HG03064 (cell line): ENCODE data around the gene LAMC2.
A peak's percentile ranks its signal among the peaks of the same experiment; 100 is the strongest.

Experiments
- ATAC-seq: cut with Tn5 transposase; IDR thresholded peaks from one replicate; pipeline ENCODE4 v1.9.1; 2021; ENCODE audit warnings: low read depth; ENCODE audit not compliant: unreplicated experiment

The LAMC2 gene

DNA sequence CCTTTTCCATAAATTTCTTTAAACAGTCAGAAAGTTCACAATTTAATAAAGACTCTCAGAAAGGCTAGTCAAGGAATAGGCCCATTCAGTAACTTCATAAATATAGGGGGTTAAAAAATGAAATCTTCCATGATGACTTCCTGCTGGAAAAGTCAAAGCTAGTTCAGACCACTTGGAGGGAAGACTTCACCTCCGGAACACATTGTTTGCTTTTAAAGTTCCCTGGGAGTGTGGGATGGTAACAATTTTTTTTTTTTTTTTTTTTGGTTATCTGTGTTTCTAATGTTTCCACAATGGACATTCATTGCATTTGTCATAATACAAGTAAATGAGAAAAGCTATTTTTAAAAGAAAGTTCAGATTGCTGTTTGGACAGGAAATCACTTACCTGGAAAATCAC, 18.4 kb upstream of the LAMC2 start:
- no peak for ATAC-seq

- no peak for ATAC-seq
These were observed 17.8 kb upstream of the LAMC2 start for GRCh38 chr1:183168308-183168707.

DNA sequence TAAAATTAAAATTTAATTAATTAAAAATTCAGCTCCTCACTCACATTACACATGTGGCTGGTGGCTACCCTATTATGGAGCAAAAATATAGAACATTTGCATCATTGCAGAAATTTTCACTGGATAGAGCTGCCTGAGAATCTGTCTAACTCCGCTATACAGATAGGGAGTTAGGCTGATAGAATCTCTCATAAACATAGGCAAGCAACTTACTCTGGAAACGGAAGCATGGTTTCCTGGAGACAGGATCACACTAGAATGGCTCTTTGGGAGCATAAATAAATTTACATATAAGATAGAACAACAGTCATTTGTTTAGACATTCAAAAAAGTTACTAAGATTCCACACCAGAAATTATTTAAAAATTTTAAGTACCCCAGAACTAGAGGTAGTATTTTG, 12.2 kb upstream of the LAMC2 start:
- ATAC-seq, result no peak

DNA sequence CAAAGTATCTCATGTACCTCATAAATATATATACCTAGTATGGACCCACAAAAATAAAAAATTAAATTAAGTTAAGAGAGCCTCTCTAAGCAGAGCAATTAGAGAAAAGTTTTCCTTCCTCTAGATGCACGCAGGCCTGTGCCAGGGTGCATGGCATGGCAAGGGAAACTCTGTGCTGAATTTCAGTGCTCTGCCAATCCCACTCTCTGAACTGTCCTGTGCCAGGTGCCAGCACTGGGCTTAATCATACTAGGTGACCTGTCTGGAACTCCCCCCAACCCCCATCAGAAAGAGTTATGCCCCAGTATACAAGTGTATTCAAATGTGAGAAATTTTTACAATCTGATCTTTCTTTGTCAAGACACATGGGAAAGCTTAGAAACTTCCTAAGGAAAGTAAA, 10.4 kb upstream of the LAMC2 start:
- no peak for ATAC-seq

- ATAC-seq, result no peak
These were observed 7.5 kb upstream of the LAMC2 start for GRCh38 chr1:183178545-183178944.

DNA sequence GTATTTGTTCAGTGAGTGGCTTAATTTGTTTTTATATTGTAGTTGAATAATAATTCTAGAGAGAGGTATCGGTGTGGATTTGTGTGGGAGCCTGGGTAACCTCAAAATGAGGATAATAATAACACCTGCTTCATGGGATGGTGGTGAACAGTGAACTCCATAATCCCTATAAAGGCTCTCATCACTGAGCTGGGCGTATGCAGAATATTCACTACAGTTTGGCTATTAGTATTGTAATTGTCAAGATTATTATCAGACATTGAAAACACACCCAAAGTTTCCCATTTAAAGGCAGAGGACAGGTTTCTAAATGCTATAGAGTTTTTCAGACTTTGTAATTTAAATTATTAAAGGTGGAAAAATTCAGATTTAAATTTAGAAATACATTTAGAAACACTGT, 7.0 kb upstream of the LAMC2 start:
- ATAC-seq, result no peak

DNA sequence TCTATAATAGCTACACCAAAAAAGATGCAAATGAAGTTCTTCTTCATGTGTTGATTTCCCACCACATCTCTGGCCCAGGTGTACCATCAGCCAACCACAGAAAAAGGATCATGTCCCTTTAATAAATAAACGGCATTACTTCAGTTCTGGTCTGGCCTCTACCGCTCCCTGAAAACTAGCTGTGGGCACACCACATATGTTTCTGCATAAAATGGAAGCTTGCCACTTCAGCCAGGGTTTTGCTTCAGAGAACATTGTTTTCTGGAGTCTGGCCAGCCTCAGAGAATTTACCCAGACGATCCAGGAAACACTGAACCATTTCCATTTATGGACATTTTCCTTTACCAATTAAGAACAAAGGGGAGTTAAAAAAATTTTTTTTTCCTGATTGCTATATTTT, 5.8 kb upstream of the LAMC2 start:
- no peak for ATAC-seq

DNA sequence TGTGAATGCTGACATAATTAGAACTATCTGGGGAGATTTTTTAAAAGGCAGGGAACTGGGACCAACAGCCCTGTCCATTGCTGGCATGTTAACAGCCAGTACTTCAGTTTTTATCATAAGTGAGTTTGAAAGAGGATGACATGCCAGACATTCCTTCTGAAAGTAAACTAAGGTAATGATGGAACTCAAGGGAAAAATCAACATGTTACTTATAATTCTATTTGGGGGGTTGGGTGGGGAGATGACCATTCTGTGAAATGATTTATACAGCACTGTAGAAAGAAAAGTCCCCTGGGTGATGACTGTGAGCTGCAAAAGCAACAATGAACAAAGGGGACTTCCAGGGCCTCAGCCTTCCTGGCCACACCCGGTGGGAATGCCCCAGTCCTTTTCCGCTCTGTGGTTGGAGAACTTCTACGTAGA, 5.4 kb upstream of the LAMC2 start:
- ATAC-seq, result peak; percentile 78

- no peak for ATAC-seq
These were observed 777 bp downstream of the LAMC2 start for GRCh38 chr1:183186841-183187240.

- no peak for ATAC-seq
These were observed 2.2 kb downstream of the LAMC2 start for GRCh38 chr1:183188240-183188639.

DNA sequence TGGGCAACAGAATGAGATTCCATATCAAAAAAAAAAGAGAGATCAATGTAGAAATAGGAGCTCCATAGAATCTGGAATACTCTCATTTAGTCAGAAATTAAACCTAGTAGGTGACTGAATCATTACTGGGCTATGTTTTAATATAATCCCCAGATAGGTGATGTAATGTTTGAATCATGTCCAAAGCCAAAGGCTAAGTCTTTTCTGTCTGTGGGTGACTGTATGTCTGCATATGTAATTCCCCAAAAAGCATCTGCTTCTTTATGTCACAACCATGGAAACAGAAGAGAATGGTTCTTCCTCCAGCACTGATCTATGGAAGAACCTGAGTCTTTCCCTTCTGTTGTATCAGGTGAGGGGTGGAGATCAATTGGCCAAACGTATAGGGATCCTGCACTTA, 5.8 kb downstream of the LAMC2 start:
- ATAC-seq, result no peak

DNA sequence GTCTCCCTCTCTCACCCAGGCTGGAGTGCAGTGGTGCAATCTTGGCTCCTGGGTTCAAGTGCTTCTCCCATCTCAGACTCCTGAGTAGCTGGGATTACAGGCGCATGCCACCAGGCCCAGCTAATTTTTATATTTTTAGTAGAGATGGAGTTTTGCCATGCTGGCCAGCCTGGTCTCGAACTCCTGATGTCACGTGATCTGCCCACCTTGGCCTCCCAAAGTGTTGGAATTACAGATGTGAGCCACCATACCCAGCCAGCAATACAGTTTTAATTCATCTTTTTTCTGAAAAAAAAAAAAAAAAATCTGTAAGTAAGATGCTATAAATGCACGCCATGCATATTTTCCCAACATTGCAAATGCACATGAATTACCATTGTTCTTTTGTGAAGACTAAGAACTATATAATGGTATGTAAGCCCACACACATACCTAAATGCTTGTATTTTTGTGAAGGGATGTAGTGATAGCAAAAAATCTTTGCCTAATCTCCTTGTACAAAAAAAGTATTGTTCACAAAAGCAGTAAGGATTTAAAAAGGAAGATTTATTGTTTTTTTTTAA, 8.0 kb downstream of the LAMC2 start:
- ATAC-seq, result no peak

DNA sequence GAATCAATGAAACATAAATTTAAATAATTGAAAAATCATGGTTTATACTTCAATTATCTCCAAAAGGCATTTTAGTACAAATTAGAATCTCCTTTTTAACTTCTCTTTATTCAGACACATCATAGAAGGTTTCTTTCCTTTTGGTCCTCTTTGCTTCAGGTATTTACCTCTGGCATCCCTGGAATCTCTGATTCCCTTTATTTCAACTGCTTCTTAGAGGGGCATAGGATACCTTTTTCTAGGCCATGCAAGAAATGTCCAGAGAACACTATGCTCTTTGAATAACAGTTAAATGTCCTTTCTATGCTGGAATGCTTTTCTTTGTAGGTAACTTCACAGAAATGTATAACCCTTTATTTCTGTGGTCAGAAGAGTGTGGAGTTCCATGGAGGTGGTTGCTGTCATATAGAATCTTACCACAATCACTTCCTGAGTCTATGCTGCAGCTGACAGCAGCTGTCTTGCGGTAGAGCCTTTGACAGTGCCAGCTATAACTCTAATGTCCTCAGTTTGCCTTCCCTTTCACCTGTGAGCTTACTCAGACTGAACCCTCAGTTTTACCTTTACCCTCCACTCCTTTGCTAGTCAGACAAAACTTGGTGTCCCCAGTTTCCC, 8.6 kb downstream of the LAMC2 start:
- ATAC-seq, result peak; percentile 95

GRCh38 chr1:183195142-183195574, 9.1 kb downstream of the LAMC2 start:
- ATAC-seq, result peak; percentile 43

- no peak for ATAC-seq
These were observed 11.7 kb downstream of the LAMC2 start for GRCh38 chr1:183197762-183198161.

GRCh38 chr1:183198463-183198862, 12.4 kb downstream of the LAMC2 start:
- no peak for ATAC-seq

GRCh38 chr1:183199304-183199703, 13.2 kb downstream of the LAMC2 start:
- ATAC-seq, result no peak

- no peak for ATAC-seq
These were observed 14.4 kb downstream of the LAMC2 start for GRCh38 chr1:183200451-183200850.

DNA sequence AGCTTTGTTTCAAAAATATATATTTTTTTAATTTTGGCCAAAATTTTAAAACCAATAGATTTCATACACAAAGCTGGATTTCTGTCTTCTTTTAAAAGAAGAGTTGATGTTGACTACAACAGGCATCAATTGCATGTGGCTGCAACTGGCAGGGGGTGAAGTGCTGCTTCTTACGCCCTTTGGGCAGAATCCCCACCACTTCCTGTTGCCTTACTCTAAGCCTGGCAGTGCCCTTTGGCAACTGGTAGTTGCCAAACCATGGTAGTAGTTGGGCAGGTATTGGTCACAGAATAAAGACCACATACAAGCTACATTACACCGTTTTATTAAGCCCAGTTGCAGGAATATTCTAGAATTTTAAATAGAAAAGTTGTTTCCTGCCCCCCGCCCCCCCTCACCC, 17.0 kb downstream of the LAMC2 start:
- ATAC-seq, result no peak

GRCh38 chr1:183205196-183205781, 19.2 kb downstream of the LAMC2 start:
- ATAC-seq, result no peak

- ATAC-seq, result no peak
These were observed 20.6 kb downstream of the LAMC2 start for GRCh38 chr1:183206538-183207122.
